ENCODE results near the gene BCO2.

The BCO2 gene

GRCh38 chr11:112216561-112217105 lies 41.3 kb downstream of the BCO2 start:
- DNase-seq = no peak

GRCh38 chr11:112219476-112220232 lies 44.3 kb downstream of the BCO2 start:
- DNase-seq = peak; percentile 90

DNA sequence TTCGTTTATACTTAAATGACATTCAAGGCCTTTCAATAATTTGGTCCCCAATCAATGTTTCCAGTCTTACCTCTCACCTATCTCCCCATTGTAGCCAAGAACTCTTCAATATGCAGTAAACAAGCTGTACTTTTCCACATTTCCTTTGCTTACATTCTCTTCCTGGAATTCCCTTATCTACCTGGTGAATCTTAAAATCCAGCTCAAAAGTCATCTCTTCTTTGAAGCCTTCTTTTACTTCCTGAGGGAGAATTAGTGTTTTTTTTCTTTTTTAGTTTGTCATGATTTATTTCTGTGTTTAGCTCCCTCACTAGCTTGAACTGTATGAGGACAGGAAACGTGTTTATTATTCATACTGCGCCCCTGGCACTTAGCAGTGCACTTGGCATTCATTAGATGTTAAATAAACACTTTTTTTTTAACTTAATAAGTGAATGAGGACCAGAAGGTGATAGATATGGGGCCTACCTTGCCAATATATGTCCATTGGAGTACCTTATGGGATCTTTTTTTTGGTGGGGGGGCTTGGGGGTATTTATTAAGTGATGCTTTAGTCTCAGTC lies 46.0 kb downstream of the BCO2 start:
- DNase-seq = no peak

GRCh38 chr11:112222303-112222702 lies 47.0 kb downstream of the BCO2 start:
- DNase-seq = peak; percentile 26

DNA sequence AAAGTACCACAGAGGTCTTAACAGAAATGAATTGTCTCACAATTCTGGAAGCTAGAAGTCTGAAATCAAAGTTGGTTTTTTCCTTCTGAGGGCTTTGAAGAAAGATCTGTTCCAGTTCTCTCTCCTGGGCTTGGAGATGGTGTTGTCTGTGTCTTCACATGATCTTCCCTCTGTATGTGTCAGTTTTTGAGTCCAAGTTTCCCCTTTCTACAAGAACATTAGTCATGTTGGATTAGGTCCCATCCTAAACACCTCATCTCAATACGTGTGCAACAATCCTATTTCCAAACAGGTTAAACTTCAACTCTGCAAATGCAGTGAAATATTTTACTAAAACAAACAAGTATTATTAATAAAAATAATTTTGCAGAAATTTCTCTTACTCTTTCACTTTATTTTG lies 47.8 kb downstream of the BCO2 start:
- no peak for DNase-seq

GRCh38 chr11:112223754-112224532 lies 48.6 kb downstream of the BCO2 start:
- DNase-seq = no peak

DNA sequence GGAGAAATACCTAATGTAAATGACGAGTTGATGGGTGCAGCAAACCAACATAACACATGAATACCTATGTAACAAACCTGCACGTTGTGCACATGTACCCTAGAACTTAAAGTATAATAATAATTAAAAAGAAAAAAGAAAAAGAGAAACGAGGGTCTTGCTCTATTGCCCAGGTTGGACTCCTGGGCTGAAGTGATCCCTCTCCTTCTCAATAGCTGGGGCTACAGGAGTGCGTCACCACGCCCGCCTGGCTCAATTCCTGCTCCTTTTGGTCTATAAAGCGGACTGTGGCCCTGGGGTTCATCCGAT lies 50.4 kb downstream of the BCO2 start:
- no peak for DNase-seq

DNA sequence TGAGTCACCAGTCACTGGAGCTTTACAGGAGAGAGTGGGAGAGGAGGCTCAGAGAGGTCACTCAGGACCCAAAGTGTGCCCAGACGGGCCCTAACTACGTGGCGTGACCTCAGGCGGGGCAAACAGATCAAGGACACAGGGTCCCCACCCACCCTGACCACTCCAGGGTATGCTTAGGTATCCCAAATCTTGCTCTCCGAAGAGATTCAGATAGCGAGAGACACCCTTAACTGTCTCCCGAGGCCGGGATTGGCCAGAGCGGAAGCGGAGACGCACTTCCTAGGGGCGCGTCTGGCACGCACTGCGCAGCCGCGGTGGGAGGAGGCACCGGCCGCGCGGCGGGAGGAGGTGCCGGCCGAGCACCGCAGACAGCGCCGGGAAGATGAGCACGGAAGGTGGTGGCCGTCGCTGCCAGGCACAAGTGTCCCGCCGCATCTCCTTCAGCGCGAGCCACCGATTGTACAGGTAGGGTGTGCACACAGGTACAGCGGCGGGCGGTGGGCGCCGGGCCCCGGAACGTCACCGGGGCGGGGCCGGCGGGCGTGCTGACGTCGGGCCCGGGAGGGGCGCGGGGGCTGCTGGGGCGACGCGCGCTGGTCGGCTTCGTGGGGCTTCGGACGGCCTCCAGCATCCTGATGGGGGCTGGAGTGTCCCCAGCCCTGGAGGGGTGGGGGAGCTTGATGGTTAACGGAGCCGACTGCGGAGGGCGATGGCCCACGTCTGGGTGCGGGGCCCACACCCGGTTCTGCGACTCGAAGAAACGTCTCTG lies 50.9 kb downstream of the BCO2 start, which contains the start of gene PTS:
PTS (plus strand) TSS at position 367 of the 769 bp plus-strand sequence; CDS start at position 383, 16 bp downstream.
- peak; percentile 95 for DNase-seq

DNA sequence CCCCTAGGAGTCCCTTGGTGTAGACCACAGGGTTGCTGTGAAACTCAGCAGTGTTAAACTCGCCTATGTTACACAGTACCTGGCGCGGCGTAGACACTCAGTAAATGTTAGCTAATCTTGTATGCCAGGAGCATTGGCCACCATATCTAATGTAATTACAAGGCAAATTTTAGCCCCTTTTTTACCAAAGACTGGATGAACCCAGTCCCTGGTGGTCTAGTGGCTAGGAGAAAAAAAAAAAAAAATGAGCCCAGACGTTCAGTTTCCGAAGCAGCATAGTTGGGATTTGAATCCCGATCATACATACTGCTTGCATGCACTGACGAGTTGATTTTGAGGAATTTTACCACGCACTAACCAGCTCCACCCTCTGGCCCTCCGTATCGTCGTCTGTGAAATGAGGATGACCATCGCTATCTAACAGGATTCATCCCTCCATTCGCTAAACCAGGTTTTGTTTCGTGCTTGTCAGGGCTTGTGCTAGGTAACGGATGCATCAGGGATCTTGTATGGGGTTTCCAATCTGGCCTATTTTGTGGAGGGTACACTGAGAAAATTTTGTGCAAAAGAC lies 51.6 kb downstream of the BCO2 start:
- DNase-seq = peak; percentile 30

DNA sequence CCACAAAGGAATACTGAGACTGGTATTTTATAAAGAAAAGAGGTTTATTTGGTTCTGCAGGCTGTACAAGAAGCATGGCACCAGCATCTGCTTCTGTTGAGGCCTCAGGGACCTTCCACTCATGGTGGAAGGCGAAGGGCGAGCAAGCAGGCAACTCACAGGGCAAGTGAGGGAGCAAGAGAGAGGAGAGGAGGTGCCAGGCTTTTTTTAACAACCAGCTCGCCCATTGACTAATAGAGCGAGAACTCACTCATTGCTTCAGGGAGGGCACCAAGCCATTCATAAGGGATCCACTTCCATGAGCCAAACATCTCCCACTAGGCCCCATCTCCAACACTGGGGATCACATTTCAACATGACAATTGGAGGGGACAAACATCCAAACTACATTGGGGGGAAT lies 52.2 kb downstream of the BCO2 start:
- no peak for DNase-seq

DNA sequence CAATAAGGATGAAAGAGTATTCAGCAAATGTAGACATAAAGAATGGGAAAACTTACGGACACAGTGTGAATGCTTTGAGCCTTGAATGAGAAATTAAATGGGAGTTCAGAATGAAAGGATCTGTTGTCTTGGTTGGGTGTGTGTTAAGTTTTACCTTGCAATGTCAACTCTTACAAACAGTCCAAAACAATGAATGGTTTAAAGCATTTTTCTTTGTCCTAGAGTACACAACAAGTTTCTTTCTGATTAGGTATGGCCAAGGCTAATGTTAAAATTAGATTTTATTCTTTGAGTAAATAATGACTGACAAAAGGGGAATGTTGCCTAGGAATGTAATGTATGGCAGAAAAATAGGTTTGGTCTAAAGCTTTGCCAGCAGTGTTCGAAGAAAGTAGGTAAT lies 53.4 kb downstream of the BCO2 start:
- no peak for DNase-seq

DNA sequence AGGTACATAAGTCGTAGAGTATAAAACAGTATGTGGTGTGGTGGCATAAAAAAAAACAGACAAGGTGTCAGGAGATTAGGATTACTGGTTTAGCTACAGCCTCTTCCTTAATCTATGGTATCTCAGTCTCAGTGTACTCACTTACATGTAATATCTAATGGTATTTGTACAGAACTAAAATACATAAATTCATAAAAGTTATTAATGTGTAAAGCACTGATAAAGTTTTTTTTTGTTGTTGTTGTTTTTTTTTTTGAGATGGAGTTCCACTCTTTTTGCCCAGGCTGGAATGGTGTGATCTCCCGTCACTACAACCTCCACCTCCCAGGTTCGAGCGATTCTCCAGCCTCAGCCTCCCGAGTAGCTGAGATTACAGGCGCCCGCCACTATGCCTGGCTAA lies 53.8 kb downstream of the BCO2 start:
- no peak for DNase-seq

DNA sequence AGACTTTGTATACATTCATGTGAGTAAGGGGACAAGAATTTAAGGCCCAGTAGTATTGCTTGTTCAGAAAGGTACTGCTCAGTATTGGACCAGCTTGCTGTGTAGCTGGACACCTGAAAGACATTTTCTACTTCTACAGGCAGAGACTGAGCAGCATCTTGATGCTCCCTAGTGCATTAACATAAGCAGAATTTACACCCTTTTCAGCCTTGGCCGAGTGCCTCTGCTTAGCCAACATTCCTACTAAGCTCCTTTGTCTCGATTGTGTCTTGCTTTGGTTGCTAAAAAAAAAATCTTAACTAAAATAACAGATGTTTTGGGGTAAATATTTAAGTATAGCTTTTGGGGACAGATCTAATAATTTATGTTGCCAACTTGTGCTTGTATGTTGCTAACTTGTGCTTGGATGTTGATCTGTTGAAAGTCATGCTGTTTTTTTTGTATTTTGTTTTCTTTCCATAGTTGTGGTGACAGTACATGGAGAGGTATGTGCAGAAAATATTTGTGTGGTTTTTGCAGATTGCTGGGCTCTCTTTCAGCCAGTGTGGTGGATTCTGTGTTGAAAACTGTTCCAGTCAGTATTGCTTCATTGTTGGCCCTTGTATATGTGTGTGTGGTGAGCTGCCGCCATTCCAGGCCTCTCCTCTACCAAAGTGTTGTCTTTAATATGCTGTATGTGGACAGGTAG lies 54.6 kb downstream of the BCO2 start:
- DNase-seq = no peak

DNA sequence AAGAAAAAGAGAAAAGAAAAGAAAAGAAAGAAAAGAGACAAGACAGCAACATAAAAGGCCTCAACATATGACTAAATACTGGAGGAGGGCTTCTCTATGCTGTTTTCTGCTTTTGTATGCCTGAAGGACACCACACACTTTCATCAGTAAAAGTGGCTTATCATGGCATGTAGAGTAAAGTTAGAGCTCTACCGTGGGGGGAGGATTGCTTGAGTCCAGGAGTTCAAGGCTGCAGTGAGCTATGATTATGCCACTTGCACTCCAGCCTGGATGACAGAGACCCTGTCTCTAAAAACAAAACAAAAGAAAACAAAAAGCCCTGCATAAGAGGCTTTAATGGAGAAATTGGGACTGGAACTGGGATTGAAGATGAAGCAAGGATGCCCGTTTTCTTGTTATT lies 56.6 kb downstream of the BCO2 start:
- DNase-seq = no peak

DNA sequence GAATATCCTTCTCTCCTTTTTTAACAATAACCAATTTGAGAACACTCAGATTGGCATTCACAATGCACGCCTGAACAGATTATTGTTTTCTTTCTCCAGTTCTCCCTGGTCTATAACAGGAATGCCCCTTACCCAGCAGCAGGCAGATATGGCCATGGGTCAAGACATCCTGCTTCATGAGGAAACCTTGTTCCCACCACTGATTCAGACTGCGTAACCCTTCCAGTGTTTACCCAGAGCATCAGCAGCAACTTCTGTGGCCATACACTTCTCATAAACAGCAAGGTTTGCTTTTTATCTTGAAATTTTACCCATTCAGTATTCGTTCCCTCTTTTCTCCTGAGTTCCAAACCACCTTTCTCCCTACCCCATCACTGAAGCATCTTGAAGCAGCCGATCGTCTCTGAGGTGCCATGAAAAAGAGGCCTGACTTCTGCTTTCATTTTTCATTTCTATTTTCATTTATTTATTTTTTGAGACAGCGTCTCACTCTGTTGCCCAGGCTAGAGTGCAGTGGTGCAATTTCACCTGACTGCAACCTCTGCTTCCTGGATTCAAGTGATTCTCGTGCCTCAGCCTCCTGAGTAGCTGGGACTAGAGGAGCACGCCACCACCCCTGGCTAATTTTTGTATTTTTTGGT lies 60.6 kb downstream of the BCO2 start:
- DNase-seq = no peak

DNA sequence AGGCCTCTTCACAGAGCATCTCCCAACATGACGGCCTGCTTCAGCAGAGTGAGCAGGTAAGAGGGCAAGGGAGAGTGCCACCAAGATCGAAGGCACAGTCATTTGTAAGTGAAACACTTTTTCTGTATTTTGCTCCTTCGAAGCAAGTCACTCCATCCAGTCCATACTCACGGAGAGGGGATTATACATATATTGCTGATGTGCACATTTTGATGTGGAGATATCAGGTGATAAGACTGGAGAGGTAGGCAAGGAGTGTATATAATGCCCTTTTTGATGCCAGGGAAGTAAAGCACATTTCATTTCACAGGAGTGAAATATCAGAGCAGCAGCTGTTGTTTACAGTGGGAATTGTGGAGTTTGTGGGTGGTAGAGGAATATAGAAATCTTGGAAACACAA lies 62.1 kb downstream of the BCO2 start:
- no peak for DNase-seq

GRCh38 chr11:112238041-112238440 lies 62.7 kb downstream of the BCO2 start:
- DNase-seq = no peak

DNA sequence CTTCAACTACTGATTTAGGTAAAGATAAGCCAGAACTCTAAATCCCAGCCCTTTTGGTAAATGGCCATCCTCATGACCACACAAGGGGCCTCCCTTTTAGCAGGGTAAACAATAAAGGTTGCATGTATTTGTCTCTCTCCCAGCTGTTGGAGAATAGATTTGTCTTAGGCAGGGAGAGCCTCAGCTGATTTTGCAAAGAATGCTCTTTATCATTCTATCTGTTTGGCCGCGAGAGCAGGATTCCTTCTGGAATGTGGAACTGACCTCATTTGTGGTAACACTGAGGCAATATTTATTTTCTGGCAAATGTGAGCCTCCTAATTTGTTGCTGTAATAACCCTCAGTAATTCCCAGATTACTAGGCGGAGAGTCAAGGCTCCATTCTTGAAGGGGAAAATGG lies 66.2 kb downstream of the BCO2 start:
- no peak for DNase-seq

GRCh38 chr11:112247201-112247600 lies 71.9 kb downstream of the BCO2 start:
- no peak for DNase-seq

DNA sequence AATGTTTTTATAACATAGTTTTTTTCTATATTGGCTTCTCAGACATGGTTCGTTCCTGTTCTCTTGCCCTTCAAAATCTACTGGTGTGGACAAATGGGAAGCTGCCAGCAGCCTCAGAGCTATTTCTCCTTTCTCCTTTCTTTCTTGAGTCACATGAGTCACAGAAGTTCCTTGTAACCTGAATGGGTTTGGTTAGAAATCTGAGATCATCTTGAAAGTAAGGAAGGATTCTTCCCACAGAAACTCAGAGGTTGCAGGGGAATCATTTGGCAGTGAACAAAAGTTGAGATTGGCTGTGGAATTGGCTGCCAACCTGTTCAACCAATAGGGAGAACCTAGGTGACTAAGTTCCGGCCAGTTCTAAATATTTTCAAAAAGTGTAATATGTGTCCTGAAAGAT lies 72.9 kb downstream of the BCO2 start:
- DNase-seq = no peak

DNA sequence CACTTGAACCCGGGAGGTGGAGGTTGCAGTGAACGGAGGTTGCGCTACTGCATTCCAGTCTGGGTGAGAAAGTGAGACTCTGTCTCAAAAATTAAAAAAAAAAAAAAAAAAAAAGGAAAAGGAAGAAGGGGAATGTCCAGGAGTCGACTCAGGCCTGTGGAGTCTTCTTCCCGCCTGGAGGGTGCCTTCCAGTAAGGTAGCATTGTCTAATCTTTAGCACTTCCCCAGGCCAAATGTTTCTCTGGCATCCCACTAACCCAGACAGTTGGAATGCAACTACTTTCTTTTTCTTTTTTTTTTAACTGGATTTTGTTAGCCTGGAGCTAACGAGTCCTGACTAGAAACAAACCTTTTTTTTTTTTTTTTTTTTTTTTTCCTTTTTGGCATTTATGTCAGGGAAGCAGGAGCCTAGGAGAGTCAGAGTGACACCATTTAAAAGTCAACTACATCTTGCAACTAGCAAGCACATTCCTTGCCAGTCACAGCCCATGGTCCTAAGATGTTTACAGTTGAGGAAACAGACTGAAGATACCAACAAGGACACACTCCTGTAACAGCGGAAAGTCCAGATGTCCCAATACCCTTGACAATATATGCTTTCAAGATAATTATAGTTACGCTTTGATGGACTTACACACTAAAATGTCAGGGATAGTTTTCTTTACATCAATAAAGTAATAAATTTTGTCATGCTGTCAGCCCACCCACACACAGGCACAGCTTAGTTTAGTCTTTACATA lies 74.7 kb downstream of the BCO2 start:
- DNase-seq = no peak

All from hematopoietic multipotent progenitor cell treated with erythropoietin and hydrocortisone succinate and interleukin-3 and kit ligand, for 4 days (in vitro differentiated cells).